Muscle layer of duodenum (tissue), 2 donors: ENCODE data around the gene GCA.

Experiments
- H3K27ac ChIP-seq: one replicate; pipeline ENCODE4 v1.7.0; 2013; ENCODE audit warnings: mild to moderate bottlenecking, low read length
- H3K27me3 ChIP-seq: one replicate; pipeline ENCODE4 v1.7.0; 2013; ENCODE audit warnings: low read depth, mild to moderate bottlenecking, control low read depth, low read length
- H3K36me3 ChIP-seq, 2 donors: one replicate each; pipeline ENCODE4 v1.7.0; 2013; ENCODE audit warnings: low read length in 2 of 2, control low read depth in 1 of 2, mild to moderate bottlenecking in 1 of 2; ENCODE audit not compliant: insufficient read depth in 2 of 2, control insufficient read depth in 1 of 2
- H3K4me1 ChIP-seq, 2 donors: one replicate each; pipeline ENCODE4 v1.7.0; 2013; ENCODE audit warnings: low read length in 2 of 2, mild to moderate bottlenecking in 2 of 2, control low read depth in 1 of 2, moderate library complexity in 1 of 2; ENCODE audit not compliant: insufficient read depth in 2 of 2, control insufficient read depth in 1 of 2
- H3K4me3 ChIP-seq, 2 donors: one replicate each; pipeline ENCODE4 v1.7.0; 2013; ENCODE audit warnings: low read length in 2 of 2, low read depth in 1 of 2, mild to moderate bottlenecking in 1 of 2
- H3K9me3 ChIP-seq, 2 donors: one replicate each; pipeline ENCODE4 v1.7.0; 2013; ENCODE audit warnings: low read length in 2 of 2, control low read depth in 1 of 2, mild to moderate bottlenecking in 1 of 2; ENCODE audit not compliant: control insufficient read depth in 1 of 2
- donor health status: healthy.

GCA gene, protein sequence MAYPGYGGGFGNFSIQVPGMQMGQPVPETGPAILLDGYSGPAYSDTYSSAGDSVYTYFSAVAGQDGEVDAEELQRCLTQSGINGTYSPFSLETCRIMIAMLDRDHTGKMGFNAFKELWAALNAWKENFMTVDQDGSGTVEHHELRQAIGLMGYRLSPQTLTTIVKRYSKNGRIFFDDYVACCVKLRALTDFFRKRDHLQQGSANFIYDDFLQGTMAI

GRCh38 chr2:162343824-162344616 lies at the start of gene GCA:
Gene GCA (plus strand): TSS chr2:162344132. CDS start chr2:162344249, 117 bp downstream.
- Histone ChIP-seq H3K27me3 (no peaks in the 10 kb centered on the region), H3K27ac (peak within 1 kb of the TSS; percentile 82), H3K4me1 (peaks cover 0 to 3% of the 10 kb centered on the region in 2 donors), H3K9me3 (no peaks in the 10 kb centered on the region), H3K4me3 (peak within 1 kb of the TSS; percentile 86 to 92), H3K36me3 (no peaks in the 10 kb centered on the region)

DNA sequence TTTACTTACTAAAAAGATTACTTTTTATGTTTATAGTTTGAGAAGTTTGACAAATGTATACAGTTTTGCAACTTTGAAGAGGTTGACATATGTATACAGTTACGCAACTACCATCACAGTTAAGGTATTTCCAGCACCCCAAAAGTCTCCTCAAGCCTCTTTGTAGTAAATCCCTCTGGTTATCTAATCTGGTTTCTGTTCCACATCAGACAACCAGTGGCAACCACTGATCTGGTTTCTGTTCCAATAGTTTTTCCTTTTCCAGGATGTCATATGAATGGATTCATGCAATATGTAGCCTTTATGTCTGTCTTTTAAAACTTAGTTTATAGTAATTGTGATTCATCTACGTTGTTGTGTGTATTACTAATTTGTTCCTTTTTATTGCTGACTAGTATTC lies 48.9 kb upstream of the GCA start:
- Histone ChIP-seq H3K4me3 (no peak overlapping the region), H3K27me3 (no peaks in the 10 kb centered on the region), H3K4me1 (no peaks in the 10 kb centered on the region), H3K27ac (no peak overlapping the region), H3K9me3 (no peaks in the 10 kb centered on the region), H3K36me3 (no peaks in the 10 kb centered on the region)

DNA sequence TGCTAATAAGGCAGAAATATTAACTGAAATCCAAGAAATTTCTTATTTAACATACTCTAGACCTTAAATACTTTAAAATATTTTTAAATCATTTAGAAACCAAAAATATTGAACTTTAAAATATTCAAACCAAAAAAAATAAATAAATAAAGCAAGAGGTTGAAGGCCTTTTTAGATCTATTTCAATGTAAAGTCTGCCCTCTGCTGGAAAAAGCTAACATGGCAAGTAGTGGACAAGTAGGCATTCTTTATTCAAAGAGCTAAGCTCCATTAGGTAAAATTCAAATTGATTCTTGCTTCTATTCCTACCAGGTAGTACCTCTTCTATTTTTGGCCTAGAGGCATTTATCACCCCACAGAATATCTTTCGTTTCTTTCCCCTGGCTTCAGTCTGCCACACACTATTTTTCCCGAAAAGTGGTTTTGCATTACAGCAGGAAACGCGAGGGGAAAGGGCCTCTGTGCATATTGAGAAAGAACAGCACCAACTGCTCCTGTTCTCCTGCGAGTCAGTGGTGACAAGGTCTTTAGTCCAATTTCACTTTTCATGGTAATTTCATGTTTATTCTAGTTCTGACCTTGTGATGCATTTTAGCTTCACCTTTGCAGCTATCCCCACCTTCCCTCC lies 45.9 kb upstream of the GCA start:
- Histone ChIP-seq H3K4me1 (no peaks in the 10 kb centered on the region), H3K27ac (no peak overlapping the region), H3K36me3 (no peaks in the 10 kb centered on the region), H3K9me3 (no peaks in the 10 kb centered on the region), H3K27me3 (no peaks in the 10 kb centered on the region), H3K4me3 (no peak overlapping the region)

DNA sequence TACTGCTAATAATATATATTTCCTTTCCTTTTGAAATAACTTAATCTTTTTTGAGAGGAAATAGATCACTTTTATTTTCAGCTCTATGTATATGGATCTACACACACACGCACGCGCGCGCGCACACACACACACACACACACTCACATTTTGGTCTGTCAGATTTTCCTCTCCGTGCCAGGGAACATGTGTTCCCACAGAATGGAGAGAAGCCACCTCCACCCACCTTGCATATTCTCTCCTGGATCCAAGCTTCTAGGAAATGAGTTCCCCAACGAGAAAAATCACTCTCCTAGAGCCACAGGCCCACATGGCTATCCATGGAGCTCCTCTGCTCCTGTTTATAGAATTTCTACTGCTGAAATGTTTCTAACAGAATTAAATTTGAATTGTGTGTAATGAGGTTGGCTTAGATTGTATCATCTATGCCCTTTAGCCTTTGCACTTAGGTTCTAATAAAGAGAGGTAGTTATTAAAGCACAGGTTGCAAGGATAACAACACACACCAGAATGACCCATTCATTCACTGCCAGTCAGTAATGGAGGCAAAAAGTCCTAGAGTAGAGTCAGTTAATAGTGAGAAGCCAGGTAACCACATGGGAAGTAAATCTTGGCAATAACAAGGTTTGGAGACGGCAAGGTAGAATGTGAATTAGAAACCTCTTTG lies 45.1 kb upstream of the GCA start:
- H3K27me3 ChIP-seq: no peaks in the 10 kb centered on the region
- H3K27ac ChIP-seq: no peak overlapping the region
- no peaks in the 10 kb centered on the region for H3K9me3 ChIP-seq
- H3K4me3 ChIP-seq: no peak overlapping the region
- H3K4me1 ChIP-seq: no peaks in the 10 kb centered on the region
- H3K36me3 ChIP-seq: no peaks in the 10 kb centered on the region

GRCh38 chr2:162300266-162300665 lies 43.7 kb upstream of the GCA start:
- Histone ChIP-seq H3K9me3 (no peaks in the 10 kb centered on the region), H3K27ac (no peak overlapping the region), H3K4me3 (no peak overlapping the region), H3K27me3 (no peaks in the 10 kb centered on the region), H3K36me3 (peaks cover 0 to 3% of the 10 kb centered on the region in 2 donors), H3K4me1 (no peaks in the 10 kb centered on the region)

- Histone ChIP-seq H3K4me3 (no peak overlapping the region), H3K4me1 (no peaks in the 10 kb centered on the region), H3K27ac (no peak overlapping the region), H3K36me3 (peaks cover 0 to 3% of the 10 kb centered on the region in 2 donors), H3K27me3 (no peaks in the 10 kb centered on the region), H3K9me3 (no peaks in the 10 kb centered on the region)
Observed at GRCh38 chr2:162301151-162301804, 42.7 kb upstream of the GCA start.

- Histone ChIP-seq H3K4me3 (no peak overlapping the region), H3K27me3 (no peaks in the 10 kb centered on the region), H3K36me3 (peaks cover 0 to 7% of the 10 kb centered on the region in 2 donors), H3K27ac (no peak overlapping the region), H3K9me3 (no peaks in the 10 kb centered on the region), H3K4me1 (no peaks in the 10 kb centered on the region)
Observed at GRCh38 chr2:162301877-162302276, 42.1 kb upstream of the GCA start.

GRCh38 chr2:162305901-162306300 lies 38.0 kb upstream of the GCA start:
- Histone ChIP-seq H3K4me1 (no peaks in the 10 kb centered on the region), H3K9me3 (no peaks in the 10 kb centered on the region), H3K36me3 (peaks cover 0 to 7% of the 10 kb centered on the region in 2 donors), H3K27ac (no peak overlapping the region), H3K4me3 (no peak overlapping the region), H3K27me3 (no peaks in the 10 kb centered on the region)

- no peaks in the 10 kb centered on the region for H3K4me1 ChIP-seq
- no peak overlapping the region for H3K4me3 ChIP-seq
- no peaks in the 10 kb centered on the region for H3K27me3 ChIP-seq
- peaks cover 0 to 7% of the 10 kb centered on the region in 2 donors for H3K36me3 ChIP-seq
- no peaks in the 10 kb centered on the region for H3K9me3 ChIP-seq
- no peak overlapping the region for H3K27ac ChIP-seq
Observed at GRCh38 chr2:162308747-162309503, 35.0 kb upstream of the GCA start.

DNA sequence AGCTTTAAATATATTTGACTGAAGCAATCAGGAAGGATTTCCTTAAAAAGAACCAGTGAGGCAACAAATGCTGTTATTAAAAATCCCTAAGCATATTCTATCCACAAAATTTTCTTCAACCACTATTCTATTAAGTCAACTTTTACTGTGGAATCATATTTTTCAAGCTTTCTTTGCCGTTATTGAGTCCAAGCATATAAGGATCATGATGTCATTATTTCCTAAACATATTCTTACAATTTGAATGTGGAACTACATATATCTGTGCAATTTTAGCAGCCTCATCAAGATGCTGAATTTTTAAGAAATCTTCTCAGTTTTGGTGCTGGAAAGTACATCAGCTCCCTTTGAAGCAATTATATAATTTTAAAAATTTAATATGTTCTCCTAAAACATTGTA lies 31.1 kb upstream of the GCA start:
- no peak overlapping the region for H3K4me3 ChIP-seq
- H3K4me1 ChIP-seq: peaks cover 0 to 7% of the 10 kb centered on the region in 2 donors
- no peaks in the 10 kb centered on the region for H3K27me3 ChIP-seq
- no peaks in the 10 kb centered on the region for H3K36me3 ChIP-seq
- H3K9me3 ChIP-seq: no peaks in the 10 kb centered on the region
- no peak overlapping the region for H3K27ac ChIP-seq
